A204.1 (cell line): Measurements from ENCODE around the gene OR2AG2.
"Not testable (repeated sequence)": the region's sequence is repeated elsewhere in the genome, so short reads cannot be mapped to it uniquely, and the experiment has no call there.

Experiments used
- FAIRE-seq: peaks from 2 replicates; lab custom pipeline; 2012; peaks lifted over from hg19 to GRCh38; lab: Jason Lieb, UNC

Gene OR2AG2

GRCh38 chr11:6771926-6772893 is at the start of gene OR2AG2:
Gene OR2AG2, minus strand, starts transcription at chr11:6771976. Its CDS starts 3,019 bp downstream, at chr11:6768957.
- FAIRE-seq: no peak

- no peak for FAIRE-seq
Observed at GRCh38 chr11:6818967-6819366, 47.2 kb upstream of the OR2AG2 start.

- FAIRE-seq: no peak
Observed at GRCh38 chr11:6817694-6818093, 45.9 kb upstream of the OR2AG2 start.

- FAIRE-seq: no peak
Observed at GRCh38 chr11:6813656-6814055, 41.9 kb upstream of the OR2AG2 start.

GRCh38 chr11:6812390-6813005 is 40.7 kb upstream of the OR2AG2 start:
- FAIRE-seq: no peak

- FAIRE-seq: not testable (repeated sequence)
Observed at GRCh38 chr11:6801075-6801474, 29.3 kb upstream of the OR2AG2 start.

- FAIRE-seq: no peak
Observed at GRCh38 chr11:6799402-6799801, 27.6 kb upstream of the OR2AG2 start, which contains the start of gene OR6A2. Gene OR6A2, minus strand, starts transcription at chr11:6799689. Its CDS starts 3,981 bp downstream, at chr11:6795708.

GRCh38 chr11:6794639-6795038 is 22.9 kb upstream of the OR2AG2 start:
- no peak for FAIRE-seq

- FAIRE-seq: no peak
Observed at GRCh38 chr11:6790546-6790945, 18.8 kb upstream of the OR2AG2 start.

- no peak for FAIRE-seq
Observed at GRCh38 chr11:6782720-6783119, 10.9 kb upstream of the OR2AG2 start, which contains the start of gene OR2AG1. Gene OR2AG1, plus strand, starts transcription at chr11:6783020. Its CDS starts 2,018 bp downstream, at chr11:6785038.

- no peak for FAIRE-seq
Observed at GRCh38 chr11:6780829-6781228, 9.1 kb upstream of the OR2AG2 start.

GRCh38 chr11:6778518-6778917 is 6.7 kb upstream of the OR2AG2 start:
- FAIRE-seq: no peak

- FAIRE-seq: peak; percentile 40
Observed at GRCh38 chr11:6757373-6757967, 14.3 kb downstream of the OR2AG2 start.

GRCh38 chr11:6755953-6756347 is 15.8 kb downstream of the OR2AG2 start:
- no peak for FAIRE-seq

GRCh38 chr11:6755303-6755952 is 16.3 kb downstream of the OR2AG2 start:
- peak; percentile 65 for FAIRE-seq

- FAIRE-seq: no peak
Observed at GRCh38 chr11:6747097-6747668, 24.6 kb downstream of the OR2AG2 start.

- FAIRE-seq: no peak
Observed at GRCh38 chr11:6746626-6747025, 25.1 kb downstream of the OR2AG2 start.

- FAIRE-seq: no peak
Observed at GRCh38 chr11:6746086-6746618, 25.6 kb downstream of the OR2AG2 start.

- no peak for FAIRE-seq
Observed at GRCh38 chr11:6745465-6746015, 26.2 kb downstream of the OR2AG2 start.

GRCh38 chr11:6745018-6745417 is 26.8 kb downstream of the OR2AG2 start:
- no peak for FAIRE-seq

GRCh38 chr11:6742260-6742659 is 29.5 kb downstream of the OR2AG2 start:
- FAIRE-seq: no peak
